ENCODE data around the gene DESI2. TPM values are rescaled to one million over a fixed set of nuclear protein-coding genes. Genes with fewer than 3 reads are reported as not detected.

Gene DESI2
- total RNA-seq, 2 experiments from 2014 or later, result 40.6 to 57.5 TPM

GRCh38 chr1:244662599-244662998 is 9.7 kb downstream of the DESI2 start:
- Histone ChIP-seq H4K20me1 (ENCODE audit: insufficient read depth, low read length) (no peaks in the 10 kb centered on the region; the same call in 1 of the 2 replicates), H3K9me3 (ENCODE audit: low read length) (peaks cover 10% of the 10 kb centered on the region), H3K36me3 (ENCODE audit: insufficient read depth, low read length) (peaks cover 37% of the 10 kb centered on the region), H3K4me3 (ENCODE audit: low read depth, low read length, poor library complexity, severe bottlenecking) (peak overlapping the region; percentile 57), H3K4me2 (ENCODE audit: low read length) (peak overlapping the region; percentile 70), H3K79me2 (ENCODE audit: insufficient read depth, low read depth, low read length) (peaks cover 91% of the 10 kb centered on the region), H3K9me2 (ENCODE audit: insufficient read depth, low read length) (no peaks in the 10 kb centered on the region), H3K4me1 (ENCODE audit: insufficient read depth, low read length, poor library complexity, severe bottlenecking) (peaks cover 71% of the 10 kb centered on the region), H3K27ac (ENCODE audit: low read depth, low read length, poor library complexity, severe bottlenecking) (peak overlapping the region; percentile 62), H2AFZ (ENCODE audit: low read length) (no peak overlapping the region)
- ChIA-PET POLR2A (no interaction called here), CTCF (ENCODE audit: unreplicated experiment) (no interaction called here)
- TF ChIP-seq CTCF (conservative IDR thresholded peaks at IDR 0.05; ENCODE audit: low read length) (no peak), EZH2phosphoT487 (IDR thresholded peaks at IDR 0.05; ENCODE audit: borderline replicate concordance, low read depth, low read length) (no peak)
- intact Hi-C loops (cut with micrococcal nuclease; ENCODE audit: unreplicated experiment), result no loop called here
- DNase-seq (ENCODE audit: low spot score), result no peak
- TSS peak; percentile 18 for BruUV-seq (replicated peaks)

- Histone ChIP-seq H3K4me1 (ENCODE audit: insufficient read depth, low read length, poor library complexity, severe bottlenecking) (peaks cover 54% of the 10 kb centered on the region), H2AFZ (ENCODE audit: low read length) (no peak overlapping the region), H3K4me2 (ENCODE audit: low read length) (peak overlapping the region; percentile 61), H4K20me1 (ENCODE audit: insufficient read depth, low read length) (peaks cover 5% of the 10 kb centered on the region; the same call in 1 of the 2 replicates), H3K79me2 (ENCODE audit: insufficient read depth, low read depth, low read length) (peaks cover 91% of the 10 kb centered on the region), H3K9me2 (ENCODE audit: insufficient read depth, low read length) (no peaks in the 10 kb centered on the region), H3K36me3 (ENCODE audit: insufficient read depth, low read length) (peaks cover 22% of the 10 kb centered on the region), H3K4me3 (ENCODE audit: low read depth, low read length, poor library complexity, severe bottlenecking) (peak overlapping the region; percentile 18), H3K9me3 (ENCODE audit: low read length) (peaks cover 10% of the 10 kb centered on the region), H3K27ac (ENCODE audit: low read depth, low read length, poor library complexity, severe bottlenecking) (peak overlapping the region; percentile 55)
- ChIA-PET CTCF (ENCODE audit: unreplicated experiment) (no interaction called here), POLR2A (interaction anchor here (0.7 to 3.6 kb wide), 8 partner anchors 9 to 214 kb away, joined by 3 to 16 read pairs (median 4); no protein-coding TSS in a partner anchor)
- no TSS peak for BruUV-seq (replicated peaks)
- DNase-seq (ENCODE audit: low spot score), result no peak
- intact Hi-C loops (cut with micrococcal nuclease; ENCODE audit: unreplicated experiment), result no loop called here
- no peak for TF ChIP-seq EZH2phosphoT487 (IDR thresholded peaks at IDR 0.05; ENCODE audit: borderline replicate concordance, low read depth, low read length)
- no peak for TF ChIP-seq CTCF (conservative IDR thresholded peaks at IDR 0.05; ENCODE audit: low read length)
Observed at GRCh38 chr1:244664353-244664752, 11.4 kb downstream of the DESI2 start.

GRCh38 chr1:244665771-244666217 is 12.9 kb downstream of the DESI2 start:
- POLR2A ChIA-PET, result interaction anchor here (0.6 to 3.6 kb wide), 4 partner anchors 14 to 33 kb away, joined by 3 to 16 read pairs (median 5); no protein-coding TSS in a partner anchor
- peak; percentile 63 for DNase-seq (ENCODE audit: low spot score)

More at GRCh38 chr1:244665771-244666217, 12.9 kb downstream of the DESI2 start:
- CTCF ChIA-PET (ENCODE audit: unreplicated experiment), result no interaction called here
- Histone ChIP-seq H3K9me2 (ENCODE audit: insufficient read depth, low read length) (no peaks in the 10 kb centered on the region), H3K27ac (ENCODE audit: low read depth, low read length, poor library complexity, severe bottlenecking) (peak overlapping the region; percentile 55), H3K79me2 (ENCODE audit: insufficient read depth, low read depth, low read length) (peaks cover 87% of the 10 kb centered on the region), H2AFZ (ENCODE audit: low read length) (no peak overlapping the region), H3K4me3 (ENCODE audit: low read depth, low read length, poor library complexity, severe bottlenecking) (peak overlapping the region; percentile 18), H3K36me3 (ENCODE audit: insufficient read depth, low read length) (peaks cover 18% of the 10 kb centered on the region), H3K4me1 (ENCODE audit: insufficient read depth, low read length, poor library complexity, severe bottlenecking) (peaks cover 47% of the 10 kb centered on the region), H3K9me3 (ENCODE audit: low read length) (peaks cover 4% of the 10 kb centered on the region), H3K4me2 (ENCODE audit: low read length) (peak overlapping the region; percentile 61), H4K20me1 (ENCODE audit: insufficient read depth, low read length) (peaks cover 5% of the 10 kb centered on the region; the same call in 1 of the 2 replicates)
- no TSS peak for BruUV-seq (replicated peaks)
- TF ChIP-seq CTCF (conservative IDR thresholded peaks at IDR 0.05; ENCODE audit: low read length), result no peak
- no peak for TF ChIP-seq EZH2phosphoT487 (IDR thresholded peaks at IDR 0.05; ENCODE audit: borderline replicate concordance, low read depth, low read length)
- intact Hi-C loops (cut with micrococcal nuclease; ENCODE audit: unreplicated experiment), result no loop called here
